ENCODE measurements around the gene PDZRN4. TPM values are rescaled to one million over a fixed set of nuclear protein-coding genes. Genes with fewer than 3 reads are reported as not detected.
A peak's percentile ranks its signal among the peaks of the same experiment; 100 is the strongest.

Gene PDZRN4
- total and polyA plus RNA-seq, 2 donors (not counting 3 experiments of a cell fraction or from before 2014, with no cell fraction given): not detected

- Histone ChIP-seq H3K9ac (replicated peaks; ENCODE audit: extremely low read depth, insufficient read depth, low read length) (peak overlapping the region; percentile 30), H3K9me1 (replicated peaks; ENCODE audit: control insufficient read depth, extremely low read depth, insufficient read depth, low read length) (no peaks in the 10 kb centered on the region), H3K4me3 (replicated peaks in 1 of 3; ENCODE audit: insufficient read depth in 1 of 3, low read depth in 1 of 3, low read length in 3 of 3) (peak overlapping the region in 1 of 3 experiments; percentile 5), H3K4me1 (ENCODE audit: control insufficient read depth, extremely low read depth, insufficient read depth, low read length) (peaks cover 24% of the 10 kb centered on the region), H3K27ac (ENCODE audit: insufficient read depth, low read depth, low read length) (peak overlapping the region; percentile 71), H3K27me3 (ENCODE audit: control insufficient read depth in 2 of 2, insufficient read depth in 2 of 2, low read length in 2 of 2) (no peaks in the 10 kb centered on the region), H3K79me2 (ENCODE audit: control insufficient read depth, insufficient read depth, low read length) (no peaks in the 10 kb centered on the region), H2AFZ (ENCODE audit: low read depth, low read length) (peak overlapping the region; percentile 10), H4K20me1 (replicated peaks; ENCODE audit: control insufficient read depth, extremely low read depth, insufficient read depth, low read length) (no peaks in the 10 kb centered on the region), H3K9me3 (replicated peaks; ENCODE audit: control insufficient read depth, insufficient read depth, low read length) (no peaks in the 10 kb centered on the region), H3K36me3 (ENCODE audit: control insufficient read depth in 2 of 2, extremely low read depth in 1 of 2, insufficient read depth in 2 of 2, low read length in 2 of 2) (no peaks in the 10 kb centered on the region), H3K4me2 (ENCODE audit: insufficient read depth, low read length) (peak overlapping the region; percentile 74)
- ChIA-PET POLR2A (no interaction called here), CTCF (interaction anchor here (0.7 to 1.2 kb wide), 2 partner anchors 9 to 16 kb away, joined by 3 to 4 read pairs; no protein-coding TSS in a partner anchor)
- no TSS peak for BruUV-seq (replicated peaks)
- TF ChIP-seq POLR2AphosphoS5 (IDR thresholded peaks at IDR 0.05; ENCODE audit: insufficient read depth, low read depth, low read length) (peak; percentile 76), FOS (IDR thresholded peaks at IDR 0.05; ENCODE audit: borderline replicate concordance, insufficient read depth, low read length) (peak; percentile 90), MYC (IDR thresholded peaks at IDR 0.05; ENCODE audit: low read depth, low read length) (no peak), POLR2A (IDR thresholded peaks at IDR 0.05; ENCODE audit: low read depth, low read length) (no peak), EZH2 (IDR thresholded peaks at IDR 0.05; ENCODE audit: borderline replicate concordance, low read depth, low read length, severe bottlenecking) (no peak), JUN (IDR thresholded peaks at IDR 0.05; ENCODE audit: borderline replicate concordance, insufficient read depth, insufficient read length, low read depth) (peak; percentile 80), GATA2 (IDR thresholded peaks at IDR 0.05; ENCODE audit: insufficient read depth, insufficient read length, low read depth, low read length) (peak; percentile 37), MAX (IDR thresholded peaks at IDR 0.05; ENCODE audit: insufficient read depth, insufficient read length) (no peak)
- FAIRE-seq (peak; percentile 79), DNase-seq (ENCODE audit: low read depth, low spot score) (peak; percentile 51)
- dilution Hi-C loops (cut with MboI; ENCODE audit: extremely low pct_ligation_motif_present, low sequenced_read_pairs) (no loop called here), intact Hi-C loops (cut with micrococcal nuclease) (loop anchor here (1.0 to 5.0 kb wide), 4 partner anchors 37 to 536 kb away; no protein-coding TSS in a partner anchor)
Measured at GRCh38 chr12:41485203-41485602, 297.1 kb downstream of the PDZRN4 start.

DNA sequence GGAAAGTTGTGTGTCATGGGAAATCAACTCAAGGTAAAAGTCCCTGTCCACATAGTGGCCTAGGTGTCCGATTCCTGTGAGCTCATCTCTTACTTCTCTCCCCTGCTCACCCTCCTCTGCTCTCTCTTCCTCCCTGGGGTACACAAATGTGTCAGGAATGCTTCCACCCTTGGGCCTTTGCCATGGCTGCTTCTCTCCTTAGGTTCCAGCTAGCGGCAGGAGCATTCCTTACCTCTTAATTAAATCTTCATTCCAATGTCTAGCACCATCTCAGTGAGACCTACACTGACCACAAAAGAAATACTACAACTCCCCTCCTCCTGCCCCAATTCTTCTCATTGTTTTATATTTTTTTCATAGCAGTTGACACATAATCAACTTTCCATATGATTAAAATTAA is 298.6 kb downstream of the PDZRN4 start:
- Histone ChIP-seq H3K9me3 (replicated peaks; ENCODE audit: control insufficient read depth, insufficient read depth, low read length) (no peaks in the 10 kb centered on the region), H4K20me1 (replicated peaks; ENCODE audit: control insufficient read depth, extremely low read depth, insufficient read depth, low read length) (no peaks in the 10 kb centered on the region), H3K9me1 (replicated peaks; ENCODE audit: control insufficient read depth, extremely low read depth, insufficient read depth, low read length) (no peaks in the 10 kb centered on the region), H3K9ac (replicated peaks; ENCODE audit: extremely low read depth, insufficient read depth, low read length) (no peak overlapping the region), H3K4me2 (ENCODE audit: insufficient read depth, low read length) (no peak overlapping the region), H3K79me2 (ENCODE audit: control insufficient read depth, insufficient read depth, low read length) (no peaks in the 10 kb centered on the region), H3K4me1 (ENCODE audit: control insufficient read depth, extremely low read depth, insufficient read depth, low read length) (peaks cover 24% of the 10 kb centered on the region), H3K27me3 (ENCODE audit: control insufficient read depth in 2 of 2, insufficient read depth in 2 of 2, low read length in 2 of 2) (no peaks in the 10 kb centered on the region), H3K36me3 (ENCODE audit: control insufficient read depth in 2 of 2, extremely low read depth in 1 of 2, insufficient read depth in 2 of 2, low read length in 2 of 2) (no peaks in the 10 kb centered on the region), H2AFZ (ENCODE audit: low read depth, low read length) (peak overlapping the region; percentile 78), H3K27ac (ENCODE audit: insufficient read depth, low read depth, low read length) (peak overlapping the region; percentile 71), H3K4me3 (replicated peaks in 1 of 3; ENCODE audit: insufficient read depth in 1 of 3, low read depth in 1 of 3, low read length in 3 of 3) (no peak overlapping the region)
- BruUV-seq (replicated peaks): no TSS peak
- dilution Hi-C loops (cut with MboI; ENCODE audit: extremely low pct_ligation_motif_present, low sequenced_read_pairs): no loop called here
- CTCF ChIA-PET: no interaction called here
- TF ChIP-seq POLR2A (IDR thresholded peaks at IDR 0.05; ENCODE audit: low read depth, low read length) (no peak), POLR2AphosphoS5 (IDR thresholded peaks at IDR 0.05; ENCODE audit: insufficient read depth, low read depth, low read length) (no peak), FOS (IDR thresholded peaks at IDR 0.05; ENCODE audit: borderline replicate concordance, insufficient read depth, low read length) (no peak), CTCF (IDR thresholded peaks at IDR 0.05; ENCODE audit: extremely low read depth in 1 of 2, insufficient read depth in 1 of 2, low read depth in 1 of 2, low read length in 2 of 2) (no peak), MAX (IDR thresholded peaks at IDR 0.05; ENCODE audit: insufficient read depth, insufficient read length) (no peak)
- POLR2A ChIA-PET: no interaction called here
- FAIRE-seq (no peak), DNase-seq (ENCODE audit: low read depth, low spot score) (no peak)
- intact Hi-C loops (cut with micrococcal nuclease): loop anchor here (5.0 kb wide), 1 partner anchor 69 kb away; no protein-coding TSS in a partner anchor
